AG09309 (cell line): ENCODE measurements around the gene TCERG1L.

Experiments
- DNase-seq: peaks from one replicate; pipeline ENCODE4 v3.0.0-alpha.2; 2010; ENCODE audit warnings: low read depth
- H3K4me3 ChIP-seq: 2 replicates; pipeline ENCODE4 v1.5.1; 2011; ENCODE audit warnings: mild to moderate bottlenecking, low read depth, low read length, moderate library complexity; ENCODE audit not compliant: control insufficient read depth
- TF ChIP-seq, protein P1 (sequence below): IDR thresholded peaks from 2 replicates; pipeline ENCODE4 v1.5.1; 2011; ENCODE audit warnings: mild to moderate bottlenecking, low read depth, low read length, inconsistent platforms; ENCODE audit not compliant: insufficient read depth, control insufficient read depth; ENCODE audit errors: missing control alignments

Gene TCERG1L

DNA sequence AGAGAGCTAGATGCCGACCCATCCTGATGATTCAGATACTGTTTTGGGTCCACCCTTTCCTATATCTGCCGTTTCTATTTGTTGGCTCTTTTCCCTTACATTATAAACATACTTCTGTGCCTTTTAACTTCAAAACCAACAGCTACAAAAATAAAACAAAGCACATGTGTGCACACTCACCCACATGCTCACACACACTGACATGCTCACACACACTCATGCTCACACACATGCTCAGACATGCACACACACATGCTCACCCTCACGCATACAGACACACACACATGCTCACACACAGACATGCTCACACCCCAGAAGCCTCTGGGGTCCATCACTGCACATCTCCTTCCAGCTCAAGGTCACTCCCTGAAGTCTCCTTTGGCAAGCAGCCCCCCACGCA is 88.1 kb downstream of the TCERG1L start:
- H3K4me3 ChIP-seq = no peak overlapping the region
- TF ChIP-seq, protein P1, sequence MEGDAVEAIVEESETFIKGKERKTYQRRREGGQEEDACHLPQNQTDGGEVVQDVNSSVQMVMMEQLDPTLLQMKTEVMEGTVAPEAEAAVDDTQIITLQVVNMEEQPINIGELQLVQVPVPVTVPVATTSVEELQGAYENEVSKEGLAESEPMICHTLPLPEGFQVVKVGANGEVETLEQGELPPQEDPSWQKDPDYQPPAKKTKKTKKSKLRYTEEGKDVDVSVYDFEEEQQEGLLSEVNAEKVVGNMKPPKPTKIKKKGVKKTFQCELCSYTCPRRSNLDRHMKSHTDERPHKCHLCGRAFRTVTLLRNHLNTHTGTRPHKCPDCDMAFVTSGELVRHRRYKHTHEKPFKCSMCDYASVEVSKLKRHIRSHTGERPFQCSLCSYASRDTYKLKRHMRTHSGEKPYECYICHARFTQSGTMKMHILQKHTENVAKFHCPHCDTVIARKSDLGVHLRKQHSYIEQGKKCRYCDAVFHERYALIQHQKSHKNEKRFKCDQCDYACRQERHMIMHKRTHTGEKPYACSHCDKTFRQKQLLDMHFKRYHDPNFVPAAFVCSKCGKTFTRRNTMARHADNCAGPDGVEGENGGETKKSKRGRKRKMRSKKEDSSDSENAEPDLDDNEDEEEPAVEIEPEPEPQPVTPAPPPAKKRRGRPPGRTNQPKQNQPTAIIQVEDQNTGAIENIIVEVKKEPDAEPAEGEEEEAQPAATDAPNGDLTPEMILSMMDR = no peak
- DNase-seq = no peak

DNA sequence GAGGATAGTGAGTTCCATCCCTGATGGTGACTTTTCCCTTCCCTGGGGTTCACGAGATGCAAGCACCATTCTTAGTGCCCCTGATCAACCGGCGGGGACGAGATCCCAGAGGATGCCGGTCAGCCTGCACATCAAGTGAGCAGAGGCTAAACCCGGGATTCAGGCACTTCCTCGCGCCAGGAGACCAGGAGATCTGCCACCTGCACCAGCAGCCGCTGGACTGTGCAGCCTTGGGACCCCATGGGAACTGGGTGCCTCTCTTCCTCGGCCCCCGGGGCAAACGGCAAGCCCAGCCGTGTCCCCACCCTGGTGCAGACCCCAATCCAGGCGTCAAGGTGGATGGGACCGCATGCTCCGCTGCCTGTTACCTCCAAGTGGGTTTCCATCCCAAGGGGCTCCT is 88.5 kb downstream of the TCERG1L start:
- DNase-seq = no peak

DNA sequence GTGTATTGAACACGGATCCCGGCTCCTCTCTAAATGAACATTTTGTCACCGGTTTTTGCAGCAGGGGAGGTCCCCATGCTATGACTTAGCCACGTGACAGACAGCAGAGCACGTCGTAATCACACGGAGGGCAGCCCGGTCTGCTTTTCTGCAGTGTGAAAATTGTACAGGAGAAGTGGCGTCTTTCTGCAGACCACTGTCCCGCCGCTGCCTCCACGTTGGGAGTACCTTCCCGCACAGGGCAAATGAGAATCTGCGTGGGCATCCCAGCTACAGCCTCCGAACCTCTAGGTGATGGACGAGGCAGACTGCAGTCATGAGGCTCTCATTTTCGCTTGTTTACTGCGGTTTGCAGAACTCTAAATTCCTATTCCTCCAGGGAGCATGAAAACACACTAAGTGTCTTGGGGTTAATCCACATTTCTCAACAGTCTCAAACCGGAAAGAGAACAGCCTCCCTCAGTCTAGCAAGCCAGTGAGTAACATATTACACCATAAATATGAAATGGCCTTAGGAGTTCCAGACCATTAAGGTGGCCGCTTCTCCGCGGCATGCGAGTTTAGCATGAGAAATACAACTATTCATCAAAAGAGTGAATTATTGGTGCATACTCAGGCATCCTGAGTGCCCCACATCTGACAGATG is 89.8 kb downstream of the TCERG1L start:
- H3K4me3 ChIP-seq = no peak overlapping the region
- TF ChIP-seq, protein P1 = no peak
- no peak for DNase-seq

More for the DNA sequence above, 88.5 kb downstream of the TCERG1L start:
- TF ChIP-seq, protein P1 = no peak
- no peak overlapping the region for H3K4me3 ChIP-seq

DNA sequence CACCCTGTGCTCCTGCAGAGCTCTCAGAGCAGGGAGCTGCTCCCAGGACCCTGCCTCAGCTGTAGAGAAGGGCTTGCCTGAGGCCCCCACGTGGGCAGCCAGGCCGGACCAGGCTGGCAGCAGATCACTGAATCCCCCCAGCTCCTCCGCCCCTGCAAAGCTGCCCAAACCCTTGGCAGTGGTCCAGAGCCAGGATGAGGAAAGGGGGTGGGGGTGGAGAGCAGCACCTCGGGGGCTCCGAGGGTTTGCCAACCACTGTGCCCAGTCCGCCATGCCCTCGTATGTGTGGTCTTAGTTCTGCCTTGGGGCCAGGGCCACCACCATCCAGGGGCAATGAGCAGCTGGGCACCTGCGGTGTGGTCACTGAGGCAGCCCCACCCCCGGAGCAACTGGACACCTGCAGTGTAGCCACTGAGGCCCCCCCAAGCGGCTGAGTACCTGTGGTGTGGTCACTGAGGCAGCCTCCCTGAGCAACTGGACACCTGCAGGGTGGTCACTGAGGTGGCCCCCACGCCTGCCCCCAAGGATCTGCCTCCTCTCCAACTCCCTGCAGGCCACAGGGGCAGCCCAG is 90.8 kb downstream of the TCERG1L start:
- no peak overlapping the region for H3K4me3 ChIP-seq
- TF ChIP-seq, protein P1 = no peak
- no peak for DNase-seq

DNA sequence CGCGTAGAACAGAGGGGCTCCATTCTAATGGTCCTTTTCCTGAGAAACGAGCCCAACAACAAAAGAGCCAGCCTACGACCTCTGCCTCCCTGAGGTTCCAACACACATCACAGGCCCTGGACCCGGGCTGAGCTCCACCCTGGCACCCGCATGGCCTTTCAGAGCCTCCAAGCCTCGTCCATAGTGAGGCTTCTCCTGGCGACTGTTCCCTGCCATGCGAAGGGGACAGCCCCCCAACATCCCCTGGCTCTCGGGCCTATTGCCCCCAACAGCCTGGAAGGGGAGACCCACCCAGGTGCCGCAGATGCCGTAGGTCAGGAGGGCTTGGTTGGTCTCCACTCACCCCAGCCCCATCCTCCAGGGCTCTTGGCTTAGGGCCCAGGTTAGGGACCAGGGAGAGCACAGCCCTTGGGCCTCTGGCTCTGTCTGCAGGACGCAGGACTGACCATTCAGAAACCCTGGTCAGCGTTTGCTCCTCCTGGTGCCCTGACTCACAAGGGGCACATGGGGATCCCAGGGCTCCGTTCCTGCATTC is 91.5 kb downstream of the TCERG1L start:
- no peak overlapping the region for H3K4me3 ChIP-seq
- TF ChIP-seq, protein P1 = no peak
- no peak for DNase-seq

DNA sequence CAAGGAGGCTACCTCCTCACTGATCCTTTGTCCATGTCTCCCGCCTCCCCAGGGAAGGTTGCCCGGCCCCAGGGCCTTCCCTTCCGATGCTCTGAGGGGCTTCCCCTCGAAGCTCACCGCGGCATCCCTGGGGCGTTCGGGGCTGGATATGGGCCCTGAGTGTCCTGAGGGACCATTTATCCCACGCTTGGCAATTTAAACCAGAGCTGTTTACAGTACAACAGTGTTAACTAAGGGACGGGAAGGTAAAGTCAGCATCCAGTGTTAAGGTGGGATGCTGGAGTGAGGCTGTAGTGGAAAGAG is 92.0 kb downstream of the TCERG1L start:
- TF ChIP-seq, protein P1 = no peak
- no peak for DNase-seq
- no peak overlapping the region for H3K4me3 ChIP-seq
